Astrocyte (in vitro differentiated cells and primary cell): ENCODE data around the gene FAM53C. TPM values are rescaled to one million over a fixed set of nuclear protein-coding genes. Genes with fewer than 3 reads are reported as not detected.
A peak's percentile ranks its signal among the peaks of the same experiment; 100 is the strongest.

Experiments used
- DNase-seq: peaks from one replicate; pipeline ENCODE4 v3.0.0-alpha.2; 2010; ENCODE audit warnings: low read depth
- FAIRE-seq: peaks from 2 replicates; lab custom pipeline; 2011; peaks lifted over from hg19 to GRCh38; lab: Jason Lieb, UNC
- H2AFZ ChIP-seq: 2 replicates; pipeline ENCODE4 v1.6.0; 2012; ENCODE audit warnings: low read depth, low read length, inconsistent platforms
- H3K27ac ChIP-seq: 2 replicates; pipeline ENCODE4 v1.5.1; 2011; ENCODE audit warnings: low read depth, low read length, inconsistent platforms
- H3K27me3 ChIP-seq: 2 replicates; pipeline ENCODE4 v1.6.0; 2011; ENCODE audit warnings: low read length, inconsistent platforms; ENCODE audit not compliant: insufficient read depth
- H3K36me3 ChIP-seq: 2 replicates; pipeline ENCODE4 v1.5.1; 2011; ENCODE audit warnings: low read length, inconsistent platforms; ENCODE audit not compliant: insufficient read depth
- H3K4me1 ChIP-seq: 2 replicates; pipeline ENCODE4 v1.5.1; 2011; ENCODE audit warnings: low read length, inconsistent platforms; ENCODE audit not compliant: insufficient read depth
- H3K4me2 ChIP-seq: 2 replicates; pipeline ENCODE4 v1.6.0; 2012; ENCODE audit warnings: low read length, inconsistent platforms
- H3K4me3 ChIP-seq: 2 replicates; pipeline ENCODE4 v1.5.1; 2011; ENCODE audit warnings: low read depth, mild to moderate bottlenecking, low read length, inconsistent platforms; ENCODE audit not compliant: insufficient read depth
- H3K79me2 ChIP-seq: 2 replicates; pipeline ENCODE4 v1.6.0; 2012; ENCODE audit warnings: mild to moderate bottlenecking, low read length, inconsistent platforms; ENCODE audit not compliant: insufficient read depth
- H3K9ac ChIP-seq: 2 replicates; pipeline ENCODE4 v1.6.0; 2012; ENCODE audit warnings: mild to moderate bottlenecking, low read length, inconsistent platforms
- H3K9me3 ChIP-seq: 2 replicates; pipeline ENCODE4 v1.5.1; 2012; ENCODE audit warnings: low read depth, mild to moderate bottlenecking, low read length, inconsistent platforms; ENCODE audit not compliant: insufficient read depth
- H4K20me1 ChIP-seq: 2 replicates; pipeline ENCODE4 v1.6.0; 2012; ENCODE audit warnings: low read length, inconsistent platforms; ENCODE audit not compliant: insufficient read depth
- H3K27ac Mint-ChIP-seq: one replicate; pipeline ENCODE4 v1.8.0; 2021; ENCODE audit warnings: mild to moderate bottlenecking, mixed read lengths; ENCODE audit not compliant: unreplicated experiment
- H3K27me3 Mint-ChIP-seq: one replicate; pipeline ENCODE4 v1.8.0; 2021; ENCODE audit warnings: low read depth, mixed read lengths; ENCODE audit not compliant: unreplicated experiment
- H3K36me3 Mint-ChIP-seq: one replicate; pipeline ENCODE4 v1.8.0; 2021; ENCODE audit warnings: low read depth, mixed read lengths; ENCODE audit not compliant: unreplicated experiment
- H3K4me1 Mint-ChIP-seq: one replicate; pipeline ENCODE4 v1.8.0; 2021; ENCODE audit warnings: low read depth, mixed read lengths; ENCODE audit not compliant: unreplicated experiment
- H3K4me3 Mint-ChIP-seq: one replicate; pipeline ENCODE4 v1.8.0; 2021; ENCODE audit warnings: mild to moderate bottlenecking, moderate library complexity, mixed read lengths; ENCODE audit not compliant: unreplicated experiment
- H3K9me3 Mint-ChIP-seq: one replicate; pipeline ENCODE4 v1.8.0; 2021; ENCODE audit warnings: mild to moderate bottlenecking, mixed read lengths; ENCODE audit not compliant: unreplicated experiment
- EZH2 ChIP-seq: IDR thresholded peaks from 2 replicates; pipeline ENCODE4 v1.6.1; 2012; ENCODE audit warnings: mild to moderate bottlenecking, low read length, inconsistent platforms; ENCODE audit not compliant: insufficient read depth
- total RNA-seq: library from RNA; stranded (reverse); gene quantifications from 2 replicates; pipeline ENCODE4 v1.2.1, GENCODE V29; 2021
- TF ChIP-seq, protein P1 (sequence below): IDR thresholded peaks from 2 replicates; pipeline ENCODE4 v1.5.1; 2011; ENCODE audit warnings: low read depth, mild to moderate bottlenecking, inconsistent platforms, low read length, moderate library complexity; ENCODE audit not compliant: insufficient read depth

The FAM53C gene
- total RNA-seq, 1 donor from 2014 or later, result 46.6 TPM

DNA sequence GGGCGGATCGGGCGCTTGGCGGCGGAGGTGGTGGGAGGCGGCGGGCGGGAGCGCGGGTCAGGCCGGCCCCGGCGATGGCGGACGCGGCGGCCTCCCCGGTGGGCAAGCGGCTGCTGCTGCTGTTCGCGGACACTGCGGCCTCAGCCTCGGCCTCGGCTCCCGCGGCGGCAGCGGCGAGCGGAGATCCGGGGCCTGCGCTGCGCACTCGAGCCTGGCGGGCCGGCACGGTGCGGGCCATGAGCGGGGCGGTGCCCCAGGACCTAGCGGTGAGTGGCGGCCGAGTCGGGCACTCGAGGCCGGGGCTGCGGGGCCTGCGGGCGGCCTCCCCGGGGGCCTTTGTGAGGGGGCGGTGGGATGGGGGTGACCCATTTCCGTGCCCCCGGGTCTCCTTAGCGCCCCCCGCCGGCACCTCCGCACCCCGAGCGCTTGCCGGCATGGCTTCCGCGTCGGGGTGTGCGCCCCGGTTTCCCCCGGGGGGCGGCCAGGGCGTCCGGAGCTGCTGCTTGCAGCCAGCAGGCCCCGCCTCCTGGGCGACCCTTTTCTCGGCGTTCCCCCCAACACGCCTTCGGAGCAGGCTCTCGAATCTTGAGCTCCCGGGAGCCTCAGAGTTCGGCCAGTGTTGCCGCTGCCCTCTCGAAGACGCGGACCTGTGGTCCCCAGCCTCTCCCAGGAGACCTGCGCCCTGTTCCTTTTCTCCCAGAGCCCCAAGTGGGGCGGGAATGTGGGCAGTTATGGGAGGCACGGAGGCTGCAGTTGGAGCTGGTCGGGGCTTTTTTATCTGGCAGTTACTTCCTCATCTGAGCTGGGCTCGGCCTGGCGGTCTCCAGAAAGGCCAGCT lies 14.9 kb downstream of the FAM53C start:
- TF ChIP-seq, protein P1, sequence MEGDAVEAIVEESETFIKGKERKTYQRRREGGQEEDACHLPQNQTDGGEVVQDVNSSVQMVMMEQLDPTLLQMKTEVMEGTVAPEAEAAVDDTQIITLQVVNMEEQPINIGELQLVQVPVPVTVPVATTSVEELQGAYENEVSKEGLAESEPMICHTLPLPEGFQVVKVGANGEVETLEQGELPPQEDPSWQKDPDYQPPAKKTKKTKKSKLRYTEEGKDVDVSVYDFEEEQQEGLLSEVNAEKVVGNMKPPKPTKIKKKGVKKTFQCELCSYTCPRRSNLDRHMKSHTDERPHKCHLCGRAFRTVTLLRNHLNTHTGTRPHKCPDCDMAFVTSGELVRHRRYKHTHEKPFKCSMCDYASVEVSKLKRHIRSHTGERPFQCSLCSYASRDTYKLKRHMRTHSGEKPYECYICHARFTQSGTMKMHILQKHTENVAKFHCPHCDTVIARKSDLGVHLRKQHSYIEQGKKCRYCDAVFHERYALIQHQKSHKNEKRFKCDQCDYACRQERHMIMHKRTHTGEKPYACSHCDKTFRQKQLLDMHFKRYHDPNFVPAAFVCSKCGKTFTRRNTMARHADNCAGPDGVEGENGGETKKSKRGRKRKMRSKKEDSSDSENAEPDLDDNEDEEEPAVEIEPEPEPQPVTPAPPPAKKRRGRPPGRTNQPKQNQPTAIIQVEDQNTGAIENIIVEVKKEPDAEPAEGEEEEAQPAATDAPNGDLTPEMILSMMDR, result no peak
- TF ChIP-seq EZH2, result no peak
- Histone ChIP-seq H3K4me3 (peak overlapping the region; percentile 85), H3K4me1 (peaks cover 29% of the 10 kb centered on the region), H4K20me1 (peaks cover 55% of the 10 kb centered on the region), H2AFZ (peak overlapping the region; percentile 71), H3K79me2 (peaks cover 58% of the 10 kb centered on the region), H3K9ac (peak overlapping the region; percentile 97), H3K27ac (peak overlapping the region; percentile 83), H3K4me2 (peak overlapping the region; percentile 92), H3K9me3 (peaks cover 4% of the 10 kb centered on the region), H3K36me3 (peaks cover 6% of the 10 kb centered on the region), H3K27me3 (no peaks in the 10 kb centered on the region)
- Mint-ChIP-seq H3K9me3 (peaks cover 2% of the 10 kb centered on the region), H3K27ac (peak overlapping the region; percentile 92), H3K4me3 (peak overlapping the region; percentile 100), H3K27me3 (no peaks in the 10 kb centered on the region), H3K4me1 (peaks cover 23% of the 10 kb centered on the region), H3K36me3 (peaks cover 24% of the 10 kb centered on the region)
- FAIRE-seq, result no peak
- peak; percentile 10 for DNase-seq

DNA sequence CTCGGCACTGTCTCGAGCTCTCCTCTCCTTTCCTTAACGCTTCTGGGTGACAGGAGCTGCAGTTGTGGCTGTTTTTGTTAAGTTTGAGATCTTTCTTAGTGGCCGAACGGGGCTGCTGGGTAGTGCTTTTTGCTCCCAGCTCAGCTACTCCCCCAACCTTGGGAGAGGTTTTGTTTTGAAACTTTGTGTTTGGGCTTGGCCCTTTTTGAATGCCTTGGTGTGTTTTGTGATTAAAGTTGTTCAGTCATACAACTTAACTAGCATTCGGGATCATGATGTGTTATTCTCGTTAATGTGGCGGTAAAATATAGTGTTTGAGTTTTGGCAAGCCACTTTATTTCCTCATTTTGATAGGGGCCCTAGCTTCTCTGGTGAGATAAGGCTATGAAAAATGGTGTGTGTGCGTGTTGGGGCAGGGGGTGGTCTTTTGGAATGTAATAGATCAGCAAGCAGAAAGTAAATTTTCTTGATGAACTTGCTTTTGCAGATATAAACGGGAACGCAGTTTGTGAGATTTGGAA lies 15.6 kb downstream of the FAM53C start:
- Mint-ChIP-seq H3K4me1 (peaks cover 23% of the 10 kb centered on the region), H3K27ac (peak overlapping the region; percentile 92), H3K36me3 (peaks cover 22% of the 10 kb centered on the region), H3K27me3 (no peaks in the 10 kb centered on the region), H3K4me3 (peak overlapping the region; percentile 100), H3K9me3 (peaks cover 2% of the 10 kb centered on the region)
- H3K79me2 ChIP-seq, result peaks cover 59% of the 10 kb centered on the region
- peak overlapping the region; percentile 71 for H2AFZ ChIP-seq
- TF ChIP-seq EZH2, result no peak
- TF ChIP-seq, protein P1, result no peak
- H3K4me2 ChIP-seq, result peak overlapping the region; percentile 92
- peak overlapping the region; percentile 97 for H3K9ac ChIP-seq
- peaks cover 48% of the 10 kb centered on the region for H4K20me1 ChIP-seq
- DNase-seq (peak; percentile 34), FAIRE-seq (no peak)
- no peaks in the 10 kb centered on the region for H3K36me3 ChIP-seq
- H3K27me3 ChIP-seq, result no peaks in the 10 kb centered on the region
- H3K27ac ChIP-seq, result peak overlapping the region; percentile 83
- H3K9me3 ChIP-seq, result peaks cover 4% of the 10 kb centered on the region
- H3K4me1 ChIP-seq, result peaks cover 29% of the 10 kb centered on the region
- peak overlapping the region; percentile 85 for H3K4me3 ChIP-seq
